ENCODE measurements around the gene COPS3.

Gene COPS3

DNA sequence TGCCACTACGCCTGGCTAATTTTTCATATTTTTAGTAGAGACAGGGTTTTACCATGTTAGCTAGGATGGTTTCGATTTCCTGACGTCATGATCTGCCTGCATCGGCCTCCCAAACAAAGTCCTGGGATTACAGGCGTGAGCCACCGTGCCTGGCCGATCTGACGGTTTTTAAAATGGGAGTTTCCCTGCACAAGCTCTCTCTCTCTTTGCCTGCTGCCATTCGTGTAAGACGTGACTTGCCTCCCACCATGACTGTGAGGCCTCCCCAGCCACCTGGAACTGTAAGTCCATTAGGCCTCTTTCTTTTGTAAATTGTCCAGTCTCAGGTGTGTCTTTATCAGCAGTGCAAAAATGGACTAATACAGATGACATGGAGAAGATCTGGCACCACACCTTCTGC, 39.4 kb downstream of the COPS3 start:
- DNase-seq (ENCODE audit: low read depth) = no peak

GRCh38 chr17:17239832-17240231, 41.2 kb downstream of the COPS3 start:
- no peak for DNase-seq (ENCODE audit: low read depth)

DNA sequence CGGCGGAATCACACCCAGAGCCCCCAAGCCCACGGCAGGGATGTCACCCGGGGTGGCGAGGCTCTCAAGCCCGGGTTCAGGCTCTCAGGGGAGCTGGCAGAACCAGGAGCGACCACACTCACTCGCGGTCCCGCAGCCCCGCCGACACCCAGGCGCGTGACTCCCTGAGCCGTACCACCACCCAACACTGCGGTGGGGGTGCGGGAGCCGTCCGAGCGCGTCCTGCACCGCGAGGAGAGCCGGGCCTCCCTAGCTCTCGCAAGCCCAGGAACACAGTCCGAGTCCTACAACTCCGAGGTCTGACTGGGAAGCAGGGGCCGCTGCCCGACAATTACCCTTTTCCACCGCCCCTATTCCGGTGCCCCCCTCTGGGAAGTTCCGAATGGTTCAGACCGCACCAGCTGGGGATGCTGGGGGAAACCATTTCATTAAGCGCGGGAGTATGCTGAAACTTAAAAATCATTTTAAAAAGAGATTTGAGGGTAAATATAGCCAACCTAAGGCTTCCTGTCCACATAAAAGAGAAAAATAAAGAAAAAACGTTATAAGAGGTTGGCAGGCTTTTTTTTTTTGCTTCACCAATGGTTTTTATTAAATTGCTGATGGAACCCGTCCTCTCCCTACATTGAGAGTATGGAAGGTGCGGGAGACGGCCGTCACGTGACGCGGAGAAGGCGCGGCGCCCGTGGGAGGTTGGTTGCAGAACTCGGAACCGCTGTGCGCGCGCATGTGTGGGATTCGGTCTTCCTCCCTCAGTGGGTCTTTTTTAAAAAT, 43.8 kb downstream of the COPS3 start, which contains the start of gene FLCN:
Gene FLCN (minus strand): TSS at position 143 of the 774 bp plus-strand sequence. CDS start 9,031 bp downstream, outside the sequence.
- DNase-seq (ENCODE audit: low read depth) = peak; percentile 62

- DNase-seq (ENCODE audit: low read depth) = no peak
These were observed 44.6 kb downstream of the COPS3 start for GRCh38 chr17:17236295-17237025.

GRCh38 chr17:17235212-17236174, 45.6 kb downstream of the COPS3 start:
- no peak for DNase-seq (ENCODE audit: low read depth)

GRCh38 chr17:17232303-17232621, 48.8 kb downstream of the COPS3 start:
- no peak for DNase-seq (ENCODE audit: low read depth)

DNA sequence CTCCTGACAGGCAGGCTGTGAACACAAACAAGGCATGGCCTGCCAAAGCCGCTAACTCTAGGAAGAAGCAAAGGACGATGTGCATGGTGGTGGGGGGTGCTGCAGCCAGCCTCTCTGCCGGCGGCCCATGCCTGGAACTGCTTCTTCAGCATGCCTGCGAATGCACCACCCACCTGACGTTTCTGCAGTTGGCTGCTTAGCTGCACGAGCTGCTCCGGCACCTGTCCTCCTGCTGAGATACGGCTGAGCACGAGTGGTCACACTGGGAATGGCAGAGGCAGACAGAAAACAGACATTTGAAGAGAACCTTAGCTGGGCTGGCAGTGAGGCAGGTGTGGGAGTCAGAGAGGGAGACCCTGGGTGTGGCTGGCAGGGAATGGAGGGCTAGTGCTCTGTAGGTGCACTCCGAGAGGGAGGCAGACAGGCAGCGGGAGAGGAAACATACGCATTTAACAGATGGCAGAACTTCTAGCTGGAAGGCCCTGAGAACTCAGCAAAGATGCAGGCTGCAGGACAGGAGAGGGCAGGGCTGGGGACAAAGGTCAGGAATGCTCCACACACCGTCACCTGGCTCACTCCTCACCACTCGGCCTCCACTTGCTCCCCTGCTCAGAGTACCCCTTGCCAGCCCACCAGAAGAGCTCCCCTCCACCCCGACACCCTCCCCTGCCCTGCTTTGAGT, 49.3 kb downstream of the COPS3 start:
- no peak for DNase-seq (ENCODE audit: low read depth)

DNA sequence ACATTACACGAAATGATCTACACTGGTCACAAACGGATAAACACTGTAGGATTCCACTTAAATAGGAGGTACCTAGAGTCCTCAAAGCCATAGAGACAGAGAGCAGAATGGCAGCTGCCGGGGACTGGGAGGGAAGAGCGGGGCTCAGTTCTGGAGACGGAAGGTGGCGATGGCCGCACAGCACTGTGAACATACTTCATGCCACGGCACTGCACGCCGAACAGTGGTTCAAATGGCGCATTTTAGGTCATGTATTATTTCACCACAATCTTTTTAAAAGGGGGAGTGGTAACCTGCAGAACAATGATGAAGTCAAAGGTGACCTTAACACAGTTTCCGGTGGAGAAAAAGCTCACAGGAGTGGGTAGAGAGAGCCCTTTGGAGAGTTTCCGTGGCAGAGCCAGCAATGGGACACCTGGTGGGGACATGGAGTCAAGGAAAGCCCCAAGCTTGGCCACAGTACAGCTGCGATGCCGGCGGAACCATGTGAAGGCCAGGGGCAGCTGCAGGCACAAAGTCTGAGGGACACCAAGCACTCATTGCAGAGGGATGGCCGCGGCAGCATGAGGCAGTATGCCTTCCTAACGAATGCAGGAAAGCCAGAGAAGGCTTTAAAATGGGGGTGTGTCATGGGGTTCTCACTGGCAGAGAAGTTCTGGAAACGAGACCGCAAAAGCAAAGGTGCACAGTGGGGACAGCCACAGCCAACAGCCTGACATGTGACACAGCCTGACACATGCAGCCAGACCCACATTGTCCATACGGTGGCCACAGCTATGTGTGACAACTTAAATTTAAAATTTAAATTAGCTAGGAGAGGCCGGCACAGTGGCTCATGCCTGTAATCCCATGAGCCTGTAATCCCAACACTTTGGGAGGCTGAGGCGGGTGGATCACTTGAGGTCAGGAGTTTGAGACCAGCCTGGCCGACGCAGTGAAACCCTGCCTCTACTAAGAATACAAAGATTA, 51.3 kb downstream of the COPS3 start:
- no peak for DNase-seq (ENCODE audit: low read depth)

DNA sequence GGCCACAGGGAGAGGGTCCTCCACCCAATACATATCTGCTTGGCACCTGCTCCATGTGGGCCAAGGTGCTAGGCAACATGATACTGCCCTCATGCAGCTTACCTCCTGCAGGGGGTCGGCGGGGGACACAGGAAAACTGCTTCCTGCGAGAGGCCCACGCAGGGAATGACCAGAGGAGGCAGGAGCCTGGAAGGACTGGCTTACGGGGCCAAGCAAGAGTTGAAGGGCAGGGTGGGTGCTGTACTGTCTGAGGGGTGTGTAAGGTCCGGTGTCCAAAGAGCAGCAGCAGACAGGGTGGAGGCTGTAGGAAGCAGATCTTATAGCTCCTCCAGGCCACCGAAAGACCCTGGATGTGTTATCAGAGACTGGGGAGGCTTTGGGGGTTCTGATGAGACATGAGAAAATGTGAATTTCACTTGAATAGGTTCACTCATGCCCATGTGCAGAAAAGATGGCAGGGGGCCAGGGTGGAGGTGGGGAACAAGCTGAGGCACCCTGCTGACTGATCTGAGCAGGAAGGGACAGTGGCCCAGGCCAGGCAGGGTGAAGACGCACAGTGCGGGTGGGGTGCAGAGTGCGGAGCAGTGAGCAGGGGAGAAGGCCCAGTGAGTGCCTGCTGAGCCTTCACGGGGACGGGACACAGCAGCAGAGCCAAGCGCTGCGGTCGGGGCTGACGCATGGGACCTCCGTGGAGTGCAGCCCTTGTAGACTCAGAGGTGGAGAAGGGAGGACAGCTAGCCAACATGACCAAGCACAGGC, 52.3 kb downstream of the COPS3 start:
- DNase-seq (ENCODE audit: low read depth) = no peak

DNA sequence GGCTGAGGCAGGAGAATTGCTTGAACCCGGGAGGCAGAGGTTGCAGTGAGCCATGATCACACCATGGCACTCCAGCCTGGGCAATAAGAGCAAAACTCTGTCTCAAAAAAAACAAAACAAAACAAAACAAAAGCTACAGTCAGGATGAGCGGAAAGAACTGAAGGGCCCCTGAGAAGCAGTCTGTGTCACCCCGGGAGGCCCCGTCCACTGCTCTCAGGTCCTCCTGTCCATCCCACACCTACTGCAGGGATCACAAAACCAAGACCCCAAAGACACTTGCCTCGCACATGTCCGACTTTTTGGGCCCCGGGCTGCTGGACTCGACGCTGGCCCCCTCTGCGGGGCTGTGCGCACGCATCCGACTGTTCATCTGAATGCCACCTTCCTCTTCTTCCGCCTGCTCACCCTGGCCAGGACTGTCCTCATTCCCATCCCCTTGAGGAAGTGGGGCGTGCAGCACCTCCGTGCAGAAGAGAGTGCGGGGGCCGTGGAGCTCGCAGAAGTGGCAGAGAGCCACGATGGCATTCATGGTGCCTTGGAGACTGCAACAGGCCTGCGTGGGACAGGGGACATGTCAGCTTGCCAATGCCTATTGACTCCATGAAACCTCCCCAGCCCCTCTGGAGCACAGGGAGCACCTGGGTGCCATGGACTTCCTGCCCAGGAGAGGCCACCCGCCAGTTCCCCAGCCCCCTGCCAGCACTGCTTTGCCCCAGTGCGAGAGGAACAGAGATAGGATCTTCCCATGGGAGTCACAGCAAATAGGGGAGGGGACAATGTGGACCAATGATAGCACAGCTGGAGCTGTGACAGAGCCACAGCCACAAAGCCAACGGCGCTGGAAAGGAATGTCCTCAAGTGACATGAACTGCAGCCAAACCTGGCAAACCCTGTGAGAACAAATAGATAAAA, 53.2 kb downstream of the COPS3 start:
- no peak for DNase-seq (ENCODE audit: low read depth)

- DNase-seq (ENCODE audit: low read depth) = no peak
These were observed 54.4 kb downstream of the COPS3 start for GRCh38 chr17:17226451-17227265.

- no peak for DNase-seq (ENCODE audit: low read depth)
These were observed 55.1 kb downstream of the COPS3 start for GRCh38 chr17:17225901-17226300.

DNA sequence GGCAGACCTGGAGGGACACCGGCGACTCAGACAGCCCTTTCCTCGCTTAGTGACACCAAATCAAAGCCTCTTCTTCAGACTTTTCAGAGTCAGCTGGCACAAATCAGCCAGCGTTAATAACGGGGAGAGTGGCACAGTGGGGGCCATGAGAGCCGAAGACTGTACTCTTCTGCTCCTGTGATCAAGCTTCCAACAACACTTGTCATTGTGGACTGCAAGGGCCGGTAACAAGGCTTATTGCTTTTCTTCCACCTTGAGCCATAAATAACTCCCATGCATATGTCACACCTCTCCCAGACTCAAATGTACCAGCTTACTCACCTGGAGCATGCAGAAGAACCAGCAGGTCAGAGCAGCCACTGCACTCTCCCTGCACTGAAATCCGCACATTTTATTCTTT, 56.9 kb downstream of the COPS3 start:
- no peak for DNase-seq (ENCODE audit: low read depth)

DNA sequence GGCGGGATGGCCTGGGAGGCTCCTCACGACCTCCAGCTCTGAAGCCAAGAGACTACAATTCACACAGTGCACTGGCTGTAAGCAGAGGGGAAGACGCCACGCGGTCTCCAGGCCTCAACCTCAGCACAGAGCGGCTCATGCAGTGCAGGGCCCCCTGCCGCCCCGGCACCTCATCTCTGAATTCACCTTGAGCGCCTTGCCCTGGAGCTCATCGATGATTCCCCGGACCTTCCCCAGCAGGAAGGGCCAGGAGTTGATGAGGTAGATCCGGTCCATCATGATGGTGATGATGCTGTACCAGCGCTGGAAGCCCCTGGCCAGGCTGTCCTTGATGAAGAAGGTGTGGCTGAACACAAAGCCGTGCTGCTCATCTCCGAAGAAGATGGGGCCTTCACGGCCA, 57.3 kb downstream of the COPS3 start:
- no peak for DNase-seq (ENCODE audit: low read depth)

- no peak for DNase-seq (ENCODE audit: low read depth)
These were observed 59.7 kb downstream of the COPS3 start for GRCh38 chr17:17221329-17221728.

DNA sequence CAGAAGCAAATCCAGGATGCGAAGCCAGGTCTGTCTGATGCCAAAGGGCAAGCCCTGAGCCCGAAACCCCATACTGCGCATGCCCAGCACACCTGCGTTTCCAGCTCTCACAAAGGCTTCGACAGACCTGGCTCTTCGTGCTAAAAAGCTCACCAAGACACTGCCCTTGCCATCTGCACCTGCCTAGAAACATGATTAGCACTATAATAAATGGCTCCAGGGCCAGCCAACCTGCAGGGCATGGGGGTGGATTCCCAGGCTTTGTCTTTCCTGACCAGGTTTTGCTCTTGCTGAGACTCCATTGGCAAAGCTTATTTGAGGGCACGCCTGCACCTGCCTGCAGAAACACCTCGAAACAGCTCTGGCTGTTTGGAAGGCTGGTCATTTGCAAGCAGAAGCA, 60.5 kb downstream of the COPS3 start:
- no peak for DNase-seq (ENCODE audit: low read depth)

GRCh38 chr17:17217995-17218394, 63.1 kb downstream of the COPS3 start:
- no peak for DNase-seq (ENCODE audit: low read depth)

- DNase-seq (ENCODE audit: low read depth) = no peak
These were observed 64.3 kb downstream of the COPS3 start for GRCh38 chr17:17216776-17217175.

Measured in CMK (cell line).